Measurements from ENCODE around the gene CLDN17. TPM values are rescaled to one million over a fixed set of nuclear protein-coding genes. Genes with fewer than 3 reads are reported as not detected.
A peak's percentile ranks its signal among the peaks of the same experiment; 100 is the strongest.

The CLDN17 gene
- polyA plus RNA-seq, 3 donors: not detected

DNA sequence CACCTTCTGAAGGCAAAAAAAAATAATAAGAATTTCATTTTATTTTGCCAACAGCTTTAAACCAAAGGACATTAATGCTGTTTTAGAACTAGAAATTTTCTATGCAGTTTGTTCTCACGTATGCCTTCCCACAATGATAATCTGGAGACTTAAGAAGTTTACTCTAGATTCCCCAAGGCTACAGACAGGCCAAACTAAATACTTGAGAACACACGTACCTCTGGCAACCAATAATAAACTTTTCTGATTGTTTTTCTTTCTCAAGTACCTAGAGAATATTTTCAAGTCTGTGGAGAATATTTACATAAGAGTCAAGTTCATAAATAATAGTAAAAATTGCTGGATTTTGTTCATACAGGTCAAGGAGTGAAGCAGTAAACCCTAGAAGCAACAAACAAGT lies 33.4 kb upstream of the CLDN17 start:
- H3K27me3 Mint-ChIP-seq (ENCODE audit: low read depth in 3 of 3): no peaks in the 10 kb centered on the region
- TF ChIP-seq, protein P1, sequence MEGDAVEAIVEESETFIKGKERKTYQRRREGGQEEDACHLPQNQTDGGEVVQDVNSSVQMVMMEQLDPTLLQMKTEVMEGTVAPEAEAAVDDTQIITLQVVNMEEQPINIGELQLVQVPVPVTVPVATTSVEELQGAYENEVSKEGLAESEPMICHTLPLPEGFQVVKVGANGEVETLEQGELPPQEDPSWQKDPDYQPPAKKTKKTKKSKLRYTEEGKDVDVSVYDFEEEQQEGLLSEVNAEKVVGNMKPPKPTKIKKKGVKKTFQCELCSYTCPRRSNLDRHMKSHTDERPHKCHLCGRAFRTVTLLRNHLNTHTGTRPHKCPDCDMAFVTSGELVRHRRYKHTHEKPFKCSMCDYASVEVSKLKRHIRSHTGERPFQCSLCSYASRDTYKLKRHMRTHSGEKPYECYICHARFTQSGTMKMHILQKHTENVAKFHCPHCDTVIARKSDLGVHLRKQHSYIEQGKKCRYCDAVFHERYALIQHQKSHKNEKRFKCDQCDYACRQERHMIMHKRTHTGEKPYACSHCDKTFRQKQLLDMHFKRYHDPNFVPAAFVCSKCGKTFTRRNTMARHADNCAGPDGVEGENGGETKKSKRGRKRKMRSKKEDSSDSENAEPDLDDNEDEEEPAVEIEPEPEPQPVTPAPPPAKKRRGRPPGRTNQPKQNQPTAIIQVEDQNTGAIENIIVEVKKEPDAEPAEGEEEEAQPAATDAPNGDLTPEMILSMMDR (IDR thresholded peaks at IDR 0.05): no peak
- H3K9me3 Mint-ChIP-seq: peaks cover 0 to 5% (median 0%) of the 10 kb centered on the region in 7 donors
- H3K27ac ChIP-seq (ENCODE audit: low read depth in 1 of 2, low read length in 2 of 2): no peak overlapping the region
- H3K9me3 ChIP-seq (replicated peaks in 1 of 2; ENCODE audit: control insufficient read depth in 1 of 2, insufficient read depth in 1 of 2, low read length in 2 of 2): no peaks in the 10 kb centered on the region
- no peaks in the 10 kb centered on the region for H4K20me1 ChIP-seq (ENCODE audit: insufficient read depth, low read length)
- no peak for DNase-seq
- intact Hi-C loops (cut with micrococcal nuclease): no loop called here
- H3K27me3 ChIP-seq (ENCODE audit: control insufficient read depth in 2 of 2, insufficient read depth in 2 of 2, low read length in 2 of 2): no peaks in the 10 kb centered on the region
- no peaks in the 10 kb centered on the region for H3K79me2 ChIP-seq (ENCODE audit: insufficient read depth, low read length)
- no peaks in the 10 kb centered on the region for H3K4me1 ChIP-seq (ENCODE audit: control insufficient read depth in 1 of 2, insufficient read depth in 2 of 2, low read length in 2 of 2)
- no CpG with 5 or more reads among the region's 2 CpGs for WGBS (ENCODE audit: insufficient coverage)
- no peaks in the 10 kb centered on the region for H3K36me3 ChIP-seq (replicated peaks in 1 of 2; ENCODE audit: control insufficient read depth in 1 of 2, insufficient read depth in 2 of 2, low read length in 2 of 2)
- no peak overlapping the region for H3K27ac Mint-ChIP-seq
- no peak overlapping the region for H3K4me3 ChIP-seq (replicated peaks in 1 of 3; ENCODE audit: low read depth in 2 of 3, low read length in 3 of 3)
- H3K4me3 Mint-ChIP-seq: no peak overlapping the region
- no peaks in the 10 kb centered on the region for H3K36me3 Mint-ChIP-seq
- H2AFZ ChIP-seq (ENCODE audit: insufficient read depth, low read depth, low read length, poor library complexity, severe bottlenecking): no peak overlapping the region
- no peaks in the 10 kb centered on the region for H3K4me1 Mint-ChIP-seq
- no peak overlapping the region for H3K4me2 ChIP-seq (replicated peaks; ENCODE audit: extremely low read depth, low read length, poor library complexity, severe bottlenecking)
- no peak overlapping the region for H3K9ac ChIP-seq (ENCODE audit: insufficient read depth, low read length, poor library complexity, severe bottlenecking)

DNA sequence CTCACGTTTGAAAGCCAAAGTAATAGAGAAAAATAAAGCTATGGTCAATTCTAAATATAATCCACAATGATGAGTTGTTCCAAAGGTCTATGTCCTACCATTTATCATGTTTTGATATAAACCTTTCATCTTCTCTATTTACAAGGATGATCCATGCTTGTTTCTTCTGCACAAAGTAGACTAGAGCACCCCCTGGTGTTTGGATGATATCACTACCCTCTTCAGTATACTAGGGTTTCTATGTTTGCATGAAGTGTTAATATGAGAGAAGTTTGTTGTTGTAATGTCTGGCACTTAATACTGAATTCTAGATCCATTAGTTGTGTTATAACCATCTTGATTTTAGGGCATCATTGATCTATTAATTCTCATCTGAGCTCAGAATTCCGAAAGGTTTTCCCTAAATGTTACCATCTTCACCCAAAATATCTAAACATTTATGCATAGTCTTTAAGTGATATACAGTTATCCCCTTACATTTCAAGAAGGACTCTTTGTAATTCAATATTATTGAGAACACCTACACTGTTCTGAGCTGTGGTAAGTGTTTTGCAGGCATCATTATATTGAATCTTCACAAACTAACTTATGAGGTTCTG lies 28.2 kb upstream of the CLDN17 start:
- peak in 1 of 3 donors; percentile 4 for DNase-seq
- no peak overlapping the region for H3K4me3 Mint-ChIP-seq
- no peak overlapping the region for H3K9ac ChIP-seq (ENCODE audit: insufficient read depth, low read length, poor library complexity, severe bottlenecking)
- H4K20me1 ChIP-seq (ENCODE audit: insufficient read depth, low read length): no peaks in the 10 kb centered on the region
- no peak overlapping the region for H3K4me2 ChIP-seq (replicated peaks; ENCODE audit: extremely low read depth, low read length, poor library complexity, severe bottlenecking)
- H3K79me2 ChIP-seq (ENCODE audit: insufficient read depth, low read length): no peaks in the 10 kb centered on the region
- no peak overlapping the region for H2AFZ ChIP-seq (ENCODE audit: insufficient read depth, low read depth, low read length, poor library complexity, severe bottlenecking)
- H3K27ac ChIP-seq (ENCODE audit: low read depth in 1 of 2, low read length in 2 of 2): no peak overlapping the region
- H3K27me3 Mint-ChIP-seq (ENCODE audit: low read depth in 3 of 3): no peaks in the 10 kb centered on the region
- no peak overlapping the region for H3K4me3 ChIP-seq (replicated peaks in 1 of 3; ENCODE audit: low read depth in 2 of 3, low read length in 3 of 3)
- intact Hi-C loops (cut with micrococcal nuclease): no loop called here
- WGBS (ENCODE audit: insufficient coverage): no CpG with 5 or more reads among the region's 2 CpGs
- H3K9me3 Mint-ChIP-seq: peaks cover 0 to 1% (median 0%) of the 10 kb centered on the region in 7 donors
- no peaks in the 10 kb centered on the region for H3K4me1 ChIP-seq (ENCODE audit: control insufficient read depth in 1 of 2, insufficient read depth in 2 of 2, low read length in 2 of 2)
- no peaks in the 10 kb centered on the region for H3K36me3 Mint-ChIP-seq
- H3K4me1 Mint-ChIP-seq: no peaks in the 10 kb centered on the region
- no peaks in the 10 kb centered on the region for H3K36me3 ChIP-seq (replicated peaks in 1 of 2; ENCODE audit: control insufficient read depth in 1 of 2, insufficient read depth in 2 of 2, low read length in 2 of 2)
- no peaks in the 10 kb centered on the region for H3K9me3 ChIP-seq (replicated peaks in 1 of 2; ENCODE audit: control insufficient read depth in 1 of 2, insufficient read depth in 1 of 2, low read length in 2 of 2)
- no peaks in the 10 kb centered on the region for H3K27me3 ChIP-seq (ENCODE audit: control insufficient read depth in 2 of 2, insufficient read depth in 2 of 2, low read length in 2 of 2)
- no peak overlapping the region for H3K27ac Mint-ChIP-seq
- TF ChIP-seq, protein P1 (IDR thresholded peaks at IDR 0.05): peak; percentile 62
